HUDEP-2 (cell line): ENCODE data around the gene FFAR1.
"Not testable (repeated sequence)": the region's sequence is repeated elsewhere in the genome, so short reads cannot be mapped to it uniquely, and the experiment has no call there.

ENCODE experiments used
- DNase-seq, 76 experiments: peaks; one replicate each; lab custom pipeline; 2025; ENCODE audit not compliant: unreplicated experiment in 76 of 76; lab: John Stamatoyannopoulos, UW

Gene FFAR1

DNA sequence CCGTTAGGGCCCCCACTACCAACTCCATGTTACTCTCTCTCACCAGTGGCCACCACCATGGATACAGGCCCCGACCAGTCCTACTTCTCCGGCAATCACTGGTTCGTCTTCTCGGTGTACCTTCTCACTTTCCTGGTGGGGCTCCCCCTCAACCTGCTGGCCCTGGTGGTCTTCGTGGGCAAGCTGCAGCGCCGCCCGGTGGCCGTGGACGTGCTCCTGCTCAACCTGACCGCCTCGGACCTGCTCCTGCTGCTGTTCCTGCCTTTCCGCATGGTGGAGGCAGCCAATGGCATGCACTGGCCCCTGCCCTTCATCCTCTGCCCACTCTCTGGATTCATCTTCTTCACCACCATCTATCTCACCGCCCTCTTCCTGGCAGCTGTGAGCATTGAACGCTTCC, 11.1 kb downstream of the FFAR1 start:
- DNase-seq, result not testable (repeated sequence)

DNA sequence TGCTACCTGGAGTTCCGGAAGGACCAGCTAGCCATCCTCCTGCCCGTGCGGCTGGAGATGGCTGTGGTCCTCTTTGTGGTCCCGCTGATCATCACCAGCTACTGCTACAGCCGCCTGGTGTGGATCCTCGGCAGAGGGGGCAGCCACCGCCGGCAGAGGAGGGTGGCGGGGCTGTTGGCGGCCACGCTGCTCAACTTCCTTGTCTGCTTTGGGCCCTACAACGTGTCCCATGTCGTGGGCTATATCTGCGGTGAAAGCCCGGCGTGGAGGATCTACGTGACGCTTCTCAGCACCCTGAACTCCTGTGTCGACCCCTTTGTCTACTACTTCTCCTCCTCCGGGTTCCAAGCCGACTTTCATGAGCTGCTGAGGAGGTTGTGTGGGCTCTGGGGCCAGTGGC, 11.7 kb downstream of the FFAR1 start:
- DNase-seq, result not testable (repeated sequence)

DNA sequence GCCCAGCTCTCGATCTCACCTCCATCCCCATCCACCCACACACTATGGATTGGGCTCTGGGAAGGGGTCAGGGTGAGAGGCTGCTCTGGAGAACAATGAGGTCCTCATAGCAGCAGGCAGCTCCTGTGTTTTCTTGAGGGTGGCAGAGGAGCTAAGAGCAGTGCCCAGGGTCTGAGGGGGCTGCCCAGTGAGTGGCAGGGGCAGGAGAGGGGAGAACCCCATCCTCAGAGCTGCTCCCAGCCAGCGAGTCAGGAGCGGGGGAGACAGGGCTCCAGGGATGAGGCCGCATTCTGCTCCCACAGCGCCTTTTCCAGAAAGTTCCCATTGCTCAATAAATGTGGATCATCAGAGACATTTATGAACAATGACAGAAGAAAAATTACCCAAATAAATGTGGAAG, 12.4 kb downstream of the FFAR1 start:
- DNase-seq, result not testable (repeated sequence)

GRCh38 chr19:35360880-35361420, 13.2 kb downstream of the FFAR1 start:
- no peak for DNase-seq

- DNase-seq, result no peak
Measured at GRCh38 chr19:35362261-35363000, 14.7 kb downstream of the FFAR1 start.

GRCh38 chr19:35363001-35363590, 15.4 kb downstream of the FFAR1 start:
- no peak for DNase-seq

DNA sequence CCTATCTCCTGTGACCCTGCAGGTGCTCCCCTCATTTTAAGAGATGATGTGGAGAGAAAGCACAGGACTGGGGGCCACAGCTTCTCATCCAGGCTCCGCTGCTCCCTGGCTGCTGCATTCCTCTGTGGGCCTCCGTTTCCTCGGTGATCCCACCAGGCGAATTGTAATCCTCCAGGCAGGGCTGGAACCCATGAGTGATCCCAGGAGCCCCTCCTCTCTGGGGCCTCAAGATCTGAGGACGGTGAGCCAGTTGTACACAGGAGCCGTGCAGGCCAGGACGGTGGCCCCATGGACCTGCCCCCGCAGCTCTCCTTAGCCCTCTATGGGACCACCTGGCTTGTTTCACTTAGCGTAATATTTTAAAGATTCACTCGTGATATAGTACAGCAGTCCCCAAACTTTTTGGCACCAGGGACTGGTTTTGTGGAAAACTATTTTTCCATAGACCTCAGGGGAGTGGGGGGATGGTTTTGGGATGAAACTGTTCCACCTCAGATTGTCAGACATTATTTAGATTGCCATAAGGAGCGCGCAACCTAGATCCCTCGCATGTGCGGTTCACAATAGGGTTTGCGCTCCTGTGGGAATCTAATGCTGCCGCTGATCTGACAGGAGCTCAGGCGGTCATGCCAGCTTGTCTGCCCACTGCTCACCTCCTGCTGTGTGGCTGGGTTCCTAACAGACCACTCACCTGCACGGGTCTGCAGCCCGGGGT, 16.2 kb downstream of the FFAR1 start:
- no peak for DNase-seq

DNA sequence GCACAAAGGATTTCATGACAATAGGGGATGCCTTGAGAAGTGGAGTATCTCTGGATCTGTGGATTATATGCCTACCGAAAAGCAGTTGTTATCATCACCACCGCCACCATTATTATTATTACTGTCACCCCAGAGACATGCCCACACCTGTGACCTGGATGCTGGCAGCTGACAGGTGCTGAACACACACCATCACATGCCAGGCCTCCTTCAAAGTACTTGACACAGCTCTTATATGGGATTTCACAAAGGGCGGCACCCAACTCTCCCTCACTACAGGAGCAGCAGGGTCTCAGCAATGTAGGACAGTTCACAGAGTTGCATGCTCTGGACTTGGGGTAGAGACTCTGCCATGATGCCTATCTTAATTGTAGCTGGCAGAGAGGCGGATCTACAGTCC, 17.6 kb downstream of the FFAR1 start:
- no peak for DNase-seq

DNA sequence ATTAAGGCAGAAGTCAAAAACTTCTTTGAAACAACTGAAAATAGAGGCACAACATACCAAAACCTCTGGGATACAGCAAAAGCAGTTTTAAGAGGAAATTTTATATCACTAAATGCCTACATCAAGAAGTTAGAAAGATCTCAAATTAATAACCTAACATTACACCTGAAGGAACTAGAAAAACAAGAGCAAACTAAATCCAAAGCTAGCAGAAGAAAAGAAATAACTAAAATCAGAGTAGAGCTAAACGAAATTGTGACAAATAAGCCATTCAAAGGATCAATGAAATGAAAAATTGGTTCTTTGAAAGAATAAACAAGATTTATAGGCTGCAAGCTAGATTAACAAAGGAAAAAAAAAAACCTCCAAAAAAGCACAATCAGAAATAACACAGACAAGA, 20.7 kb downstream of the FFAR1 start:
- DNase-seq, result no peak

DNA sequence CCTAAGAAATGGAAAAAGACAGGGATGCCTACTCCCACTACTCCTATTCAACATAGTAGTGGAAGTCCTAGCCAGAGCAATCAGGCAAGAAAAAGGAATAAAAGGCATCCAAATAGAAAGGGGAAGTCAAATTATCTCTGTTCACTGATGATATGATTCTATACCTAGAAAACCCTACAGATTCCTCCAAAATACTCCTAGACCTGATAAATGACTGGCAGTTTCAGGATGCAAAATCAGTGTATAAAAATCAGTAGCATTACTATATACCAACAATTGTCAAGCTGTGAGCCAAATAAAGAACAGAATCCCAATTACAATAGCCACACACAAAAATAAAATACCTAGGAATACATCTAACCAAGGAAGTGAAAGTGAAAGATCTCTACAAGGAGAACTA, 21.8 kb downstream of the FFAR1 start:
- DNase-seq, result no peak

GRCh38 chr19:35370722-35371121, 23.0 kb downstream of the FFAR1 start, which contains the start of gene GPR42:
Gene GPR42, plus strand, starts transcription at chr19:35371068. Its CDS starts 292 bp downstream, at chr19:35371360.
- DNase-seq, result no peak

DNA sequence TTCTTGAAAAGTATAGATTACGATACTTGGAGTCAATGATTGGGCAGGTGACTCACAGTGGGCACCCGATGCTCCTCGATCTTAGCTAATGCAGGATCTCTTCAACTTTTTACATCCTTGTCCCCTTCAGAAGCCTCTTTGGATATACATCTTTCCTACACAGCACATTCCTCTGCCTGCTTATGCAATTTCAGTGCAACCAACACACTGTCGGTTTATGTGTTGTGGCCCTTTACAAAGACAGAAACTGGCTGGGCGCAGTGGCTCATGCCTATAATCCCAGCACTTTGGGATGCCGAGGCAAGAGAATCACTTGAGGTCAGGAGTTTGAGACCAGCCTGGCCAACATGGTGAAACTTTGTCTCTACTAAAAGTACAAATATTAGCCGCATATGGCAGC, 25.8 kb downstream of the FFAR1 start:
- no peak for DNase-seq

- DNase-seq, result not testable (repeated sequence)
Measured at GRCh38 chr19:35374031-35374430, 26.3 kb downstream of the FFAR1 start.

GRCh38 chr19:35375505-35376307, 28.0 kb downstream of the FFAR1 start:
- DNase-seq, result no peak

- DNase-seq, result no peak
Measured at GRCh38 chr19:35377656-35378055, 30.0 kb downstream of the FFAR1 start.

- no peak for DNase-seq
Measured at GRCh38 chr19:35378356-35378755, 30.7 kb downstream of the FFAR1 start.

- DNase-seq, result not testable (repeated sequence)
Measured at GRCh38 chr19:35379545-35379944, 31.8 kb downstream of the FFAR1 start.

- DNase-seq, result peak in 2 of 76 experiments; percentile 32 to 33
Measured at GRCh38 chr19:35379992-35380391, 32.3 kb downstream of the FFAR1 start.

DNA sequence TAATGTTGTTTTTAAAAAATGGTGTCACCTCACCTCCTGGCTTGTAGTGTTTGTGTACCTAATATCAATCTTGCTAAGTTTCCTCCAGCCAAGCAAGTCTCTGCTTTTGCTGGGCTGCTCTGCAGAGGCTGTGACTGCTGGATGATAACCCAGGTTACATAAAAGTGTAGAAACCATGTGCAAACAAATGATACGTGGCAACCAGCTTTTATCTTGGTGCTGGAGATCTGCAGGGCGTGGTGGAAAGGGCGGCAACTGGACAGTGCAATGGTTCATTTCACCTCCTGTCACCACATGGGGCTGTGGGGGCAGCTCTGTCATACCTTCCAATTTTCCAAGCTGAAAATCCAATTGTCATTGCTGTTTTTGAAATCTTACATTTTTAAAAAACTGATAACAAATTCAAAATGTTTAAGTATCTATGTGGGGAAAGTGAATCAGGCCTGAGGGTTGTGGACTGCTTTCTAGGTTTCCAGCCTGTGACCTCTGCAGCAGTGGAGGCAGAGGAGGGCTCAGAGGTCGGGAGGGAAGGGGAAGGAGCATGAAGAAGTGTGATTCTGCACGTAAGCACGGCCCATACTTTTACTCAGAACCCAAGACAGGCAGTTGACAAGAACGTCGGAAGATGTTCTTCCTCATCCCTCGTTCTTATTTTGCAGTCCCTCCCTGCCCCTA, 32.9 kb downstream of the FFAR1 start:
- peak in 73 of 76 experiments; percentile 61 to 97 (median 86) for DNase-seq

DNA sequence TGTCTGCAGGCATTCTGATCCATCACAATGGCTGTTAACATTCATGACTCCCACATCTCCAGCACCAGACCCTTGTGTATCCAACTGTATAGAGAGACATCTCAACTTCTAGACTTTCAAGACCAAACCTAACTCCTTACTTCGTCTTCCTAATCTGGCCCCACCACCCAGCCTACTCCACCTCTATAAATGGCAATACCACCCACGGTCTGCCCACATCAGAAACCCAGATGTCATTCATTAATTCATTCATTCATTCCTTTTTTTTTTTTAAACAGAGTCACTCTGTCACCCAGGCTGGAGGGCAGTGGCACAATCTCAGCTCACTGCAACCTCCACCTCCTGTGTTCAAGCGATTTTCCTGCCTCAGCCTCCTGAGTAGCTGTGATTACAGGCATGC, 33.6 kb downstream of the FFAR1 start:
- no peak for DNase-seq
